T-cell (primary cell): ENCODE measurements around the gene OSBPL10. TPM values are rescaled to one million over a fixed set of nuclear protein-coding genes. Genes with fewer than 3 reads are reported as not detected.

Experiments
- ATAC-seq, 4 experiments: fragments of 200-7000 bp in 3 of 4; fragments of 150-1000 bp in 1 of 4; cut with Tn5 transposase; replicated peaks in 1 of 4; 1 replicate in 3 of 4; 2 replicates in 1 of 4; pipeline ENCODE4 v1.10.0; 2021; ENCODE audit warnings: moderate library complexity in 3 of 4, mild to moderate bottlenecking in 2 of 4, moderate number of reproducible peaks in 1 of 4
- CTCF ChIA-PET, 2 donors: fragments of 300-600 bp; sonication (Branson Sonifier 250); formaldehyde crosslinking; loops; one replicate each; lab custom pipeline; 2022; ENCODE audit warnings: antibody characterized with exemption in 2 of 2; lab: Charles Lee
- POLR2A ChIA-PET, 2 donors: fragments of 300-600 bp; sonication (Branson Sonifier 250); formaldehyde crosslinking; loops; one replicate each; lab custom pipeline; 2022; ENCODE audit warnings: antibody characterized with exemption in 2 of 2; lab: Charles Lee
- DNase-seq, 35 experiments: peaks; one replicate each; pipeline versions ENCODE4 v3.0.0 to v3.0.0-alpha.2; 2013 to 2023
- H3K27ac ChIP-seq: one replicate; pipeline ENCODE4 v1.5.1; 2013; ENCODE audit warnings: low read length
- H3K27me3 ChIP-seq, 2 experiments: replicated peaks in 1 of 2; 1 replicate in 1 of 2; 2 replicates in 1 of 2; pipeline versions ENCODE4 v1.6.1 to v1.7.0; 2013; ENCODE audit warnings: low read length in 1 of 2, mixed read lengths in 1 of 2; ENCODE audit not compliant: control insufficient read depth in 2 of 2, insufficient read depth in 2 of 2; ENCODE audit errors: extremely low read depth in 1 of 2
- H3K36me3 ChIP-seq, 2 donors: 1 replicate in 1 of 2; 2 replicates in 1 of 2; pipeline versions ENCODE4 v1.6.1 to v1.7.0; 2013; ENCODE audit warnings: low read length in 1 of 2; ENCODE audit not compliant: control insufficient read depth in 2 of 2, insufficient read depth in 1 of 2; ENCODE audit errors: extremely low read depth in 1 of 2
- H3K4me1 ChIP-seq, 2 experiments: 1 replicate in 1 of 2; 2 replicates in 1 of 2; pipeline versions ENCODE4 v1.6.1 to v1.7.0; 2013; ENCODE audit warnings: low read length in 2 of 2, mixed read lengths in 1 of 2; ENCODE audit not compliant: insufficient read depth in 2 of 2, control insufficient read depth in 1 of 2; ENCODE audit errors: extremely low read depth in 1 of 2
- H3K4me3 ChIP-seq, 2 donors: 1 replicate in 1 of 2; 2 replicates in 1 of 2; pipeline versions ENCODE4 v1.5.1 to v1.7.0; 2013; ENCODE audit warnings: mild to moderate bottlenecking in 2 of 2, low read length in 1 of 2, moderate library complexity in 1 of 2; ENCODE audit not compliant: control insufficient read depth in 1 of 2; ENCODE audit errors: extremely low read depth in 1 of 2
- H3K9me3 ChIP-seq: 2 replicates; pipeline ENCODE4 v1.7.0; 2013
- H3K27ac Mint-ChIP-seq, 2 donors: one replicate each; pipeline ENCODE4 v1.8.0; 2020 to 2021; ENCODE audit warnings: mild to moderate bottlenecking in 2 of 2, mixed read lengths in 2 of 2
- H3K27me3 Mint-ChIP-seq, 2 donors: one replicate each; pipeline ENCODE4 v1.8.0; 2021 to 2022; ENCODE audit warnings: mixed read lengths in 2 of 2
- H3K36me3 Mint-ChIP-seq: one replicate; pipeline ENCODE4 v1.8.0; 2021; ENCODE audit warnings: mixed read lengths
- H3K4me1 Mint-ChIP-seq, 3 donors: one replicate each; pipeline ENCODE4 v1.8.0; 2020 to 2022; ENCODE audit warnings: mixed read lengths in 3 of 3, mild to moderate bottlenecking in 1 of 3
- H3K4me3 Mint-ChIP-seq, 3 donors: one replicate each; pipeline ENCODE4 v1.8.0; 2020 to 2022; ENCODE audit warnings: mild to moderate bottlenecking in 3 of 3, mixed read lengths in 3 of 3, moderate library complexity in 3 of 3
- H3K9me3 Mint-ChIP-seq, 3 donors: one replicate each; pipeline ENCODE4 v1.8.0; 2020 to 2022; ENCODE audit warnings: mixed read lengths in 3 of 3
- WGBS: methylation state at CpG from one replicate; pipeline ENCODE4 v1.1.5; 2013; ENCODE audit warnings: missing lambda C conversion rate; ENCODE audit not compliant: insufficient coverage; 5-methylcytosine and 5-hydroxymethylcytosine counted together
- total RNA-seq, 35 experiments: library from RNA in 6 of 35; stranded (reverse) in 6 of 35; fragments of 120-200 nt in 1 of 35; gene quantifications; one replicate each; pipeline versions ENCODE4 v1.2.1 to v1.2.4 and lab custom pipeline; 2013 to 2026

Gene OSBPL10
- total RNA-seq, 5 donors from 2014 or later (not counting 1 experiment from before 2014, with no cell fraction given): 0.77 to 10.4 (median 2.1) TPM

GRCh38 chr3:31851278-31851677 lies 129.8 kb downstream of the OSBPL10 start:
- Histone ChIP-seq H3K27ac (no peak overlapping the region), H3K36me3 (no peaks in the 10 kb centered on the region), H3K4me3 (no peak overlapping the region), H3K9me3 (no peaks in the 10 kb centered on the region), H3K4me1 (no peaks in the 10 kb centered on the region), H3K27me3 (no peaks in the 10 kb centered on the region)
- ATAC-seq (no peak), DNase-seq (no peak)
- no peaks in the 10 kb centered on the region for H3K9me3 Mint-ChIP-seq
- no peak overlapping the region for H3K4me3 Mint-ChIP-seq
- no peaks in the 10 kb centered on the region for H3K36me3 Mint-ChIP-seq
- no peaks in the 10 kb centered on the region for H3K4me1 Mint-ChIP-seq
- ChIA-PET POLR2A (no interaction called here), CTCF (no interaction called here)
- H3K27me3 Mint-ChIP-seq: peaks cover 4 to 5% of the 10 kb centered on the region in 2 donors
- H3K27ac Mint-ChIP-seq: no peak overlapping the region
- WGBS: 86% methylated on average over 3 of the region's 10 CpGs

DNA sequence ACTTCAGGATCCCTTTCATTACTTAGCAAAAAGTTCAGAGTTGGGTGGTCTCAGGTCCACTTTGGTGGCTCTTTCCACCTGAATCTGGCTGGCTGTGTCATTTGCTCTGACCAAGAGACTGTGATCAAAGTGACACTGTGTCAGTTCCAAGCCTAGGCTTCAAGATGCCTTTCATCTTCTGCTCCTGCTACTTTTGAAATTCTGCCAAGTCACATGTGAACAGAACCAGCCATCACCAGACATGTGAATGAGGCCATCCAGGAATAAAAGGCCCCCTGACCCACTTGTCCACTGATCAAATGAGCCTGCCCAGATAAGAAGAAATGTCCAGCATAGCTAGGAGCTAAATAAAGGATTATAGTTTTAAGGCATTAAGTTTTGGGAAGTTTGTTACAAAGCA lies 132.2 kb downstream of the OSBPL10 start:
- H3K36me3 ChIP-seq: no peaks in the 10 kb centered on the region
- H3K9me3 ChIP-seq: no peaks in the 10 kb centered on the region
- CTCF ChIA-PET: no interaction called here
- ATAC-seq (no peak), DNase-seq (no peak)
- H3K27me3 ChIP-seq: no peaks in the 10 kb centered on the region
- Mint-ChIP-seq H3K4me1 (no peaks in the 10 kb centered on the region), H3K36me3 (no peaks in the 10 kb centered on the region), H3K4me3 (no peak overlapping the region), H3K27me3 (peaks cover 3 to 4% of the 10 kb centered on the region in 2 donors), H3K27ac (no peak overlapping the region), H3K9me3 (no peaks in the 10 kb centered on the region)
- H3K27ac ChIP-seq: no peak overlapping the region
- H3K4me1 ChIP-seq: no peaks in the 10 kb centered on the region
- POLR2A ChIA-PET: no interaction called here
- no peak overlapping the region for H3K4me3 ChIP-seq

DNA sequence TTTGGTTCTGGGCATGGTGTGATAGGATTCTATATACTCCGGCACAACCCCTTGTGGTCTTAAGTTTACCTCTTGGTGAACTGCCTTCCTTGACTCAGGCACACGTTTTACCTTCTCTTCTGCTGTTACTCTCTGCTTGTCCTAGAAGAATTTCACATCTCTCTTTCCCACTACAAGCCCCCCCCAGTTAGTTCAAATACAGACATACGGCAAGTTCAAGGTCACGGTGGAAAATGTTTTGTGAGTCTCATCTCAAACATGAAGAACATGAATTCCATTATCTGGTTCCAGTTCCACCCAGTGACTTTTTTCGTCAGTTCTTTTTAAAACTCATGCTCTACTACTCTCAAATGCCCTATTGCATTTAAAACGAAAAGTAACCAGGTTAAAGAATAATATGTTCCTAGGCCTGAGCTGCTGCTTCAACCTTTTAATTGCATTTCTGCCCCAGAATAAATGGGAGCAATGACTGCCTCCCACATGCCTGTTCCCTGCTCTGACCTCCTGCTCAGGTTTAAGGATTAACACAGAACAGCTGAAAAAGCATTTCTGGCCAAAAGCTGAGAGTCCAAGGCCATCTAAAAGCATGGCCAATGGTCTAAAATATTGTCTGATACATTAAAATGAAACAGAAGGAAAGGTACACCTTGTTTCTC lies 132.8 kb downstream of the OSBPL10 start:
- H3K27me3 ChIP-seq: no peaks in the 10 kb centered on the region
- H3K4me1 ChIP-seq: no peaks in the 10 kb centered on the region
- H3K4me3 Mint-ChIP-seq: no peak overlapping the region
- H3K27ac Mint-ChIP-seq: no peak overlapping the region
- no peak overlapping the region for H3K4me3 ChIP-seq
- DNase-seq: no peak
- no peaks in the 10 kb centered on the region for H3K36me3 Mint-ChIP-seq
- no peaks in the 10 kb centered on the region for H3K36me3 ChIP-seq
- peaks cover 3 to 4% of the 10 kb centered on the region in 2 donors for H3K27me3 Mint-ChIP-seq
- no peaks in the 10 kb centered on the region for H3K9me3 ChIP-seq
- ATAC-seq: no peak
- 89% methylated on average over 3 of the region's 6 CpGs for WGBS
- no peaks in the 10 kb centered on the region for H3K9me3 Mint-ChIP-seq
- CTCF ChIA-PET: no interaction called here
- POLR2A ChIA-PET: no interaction called here
- H3K27ac ChIP-seq: no peak overlapping the region
- H3K4me1 Mint-ChIP-seq: no peaks in the 10 kb centered on the region

- Histone ChIP-seq H3K4me3 (no peak overlapping the region), H3K36me3 (no peaks in the 10 kb centered on the region), H3K9me3 (no peaks in the 10 kb centered on the region), H3K4me1 (no peaks in the 10 kb centered on the region), H3K27ac (no peak overlapping the region), H3K27me3 (no peaks in the 10 kb centered on the region)
- ATAC-seq (no peak), DNase-seq (no peak)
- Mint-ChIP-seq H3K27me3 (peaks cover 3 to 4% of the 10 kb centered on the region in 2 donors), H3K27ac (no peak overlapping the region), H3K36me3 (no peaks in the 10 kb centered on the region), H3K4me1 (no peaks in the 10 kb centered on the region), H3K4me3 (no peak overlapping the region), H3K9me3 (no peaks in the 10 kb centered on the region)
- 85% methylated on average over 4 of the region's 6 CpGs for WGBS
- CTCF ChIA-PET: no interaction called here
- POLR2A ChIA-PET: no interaction called here
Observed at GRCh38 chr3:31847760-31848159, 133.3 kb downstream of the OSBPL10 start.

DNA sequence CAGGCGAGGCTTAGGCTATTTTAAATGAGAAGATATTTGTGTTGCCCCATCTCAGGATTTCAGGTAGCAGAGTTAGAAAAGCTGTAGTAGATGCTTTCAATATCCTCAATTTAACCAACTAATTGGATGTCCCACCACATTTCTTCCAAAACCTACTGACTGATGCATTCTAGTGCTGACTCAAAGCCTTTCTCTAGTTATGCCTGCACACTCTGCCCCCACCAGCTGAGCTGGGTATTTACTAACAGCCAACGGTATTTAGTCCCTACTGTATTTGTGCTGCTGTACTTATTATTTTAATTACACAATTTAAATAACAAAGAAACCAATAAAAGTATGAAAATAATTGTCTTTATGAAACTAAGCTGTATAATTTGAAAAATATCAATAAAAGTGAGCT lies 139.5 kb downstream of the OSBPL10 start:
- H3K4me3 ChIP-seq: no peak overlapping the region
- H3K4me1 Mint-ChIP-seq: no peaks in the 10 kb centered on the region
- no CpG with 5 or more reads among the region's 2 CpGs for WGBS
- H3K27me3 Mint-ChIP-seq: peaks cover 2 to 4% of the 10 kb centered on the region in 2 donors
- no peaks in the 10 kb centered on the region for H3K9me3 ChIP-seq
- CTCF ChIA-PET: no interaction called here
- H3K36me3 Mint-ChIP-seq: no peaks in the 10 kb centered on the region
- no peak overlapping the region for H3K27ac Mint-ChIP-seq
- no peaks in the 10 kb centered on the region for H3K36me3 ChIP-seq
- H3K27ac ChIP-seq: no peak overlapping the region
- no peak for DNase-seq
- no peak for ATAC-seq
- POLR2A ChIA-PET: no interaction called here
- no peak overlapping the region for H3K4me3 Mint-ChIP-seq
- no peaks in the 10 kb centered on the region for H3K9me3 Mint-ChIP-seq
- no peaks in the 10 kb centered on the region for H3K27me3 ChIP-seq
- H3K4me1 ChIP-seq: no peaks in the 10 kb centered on the region

DNA sequence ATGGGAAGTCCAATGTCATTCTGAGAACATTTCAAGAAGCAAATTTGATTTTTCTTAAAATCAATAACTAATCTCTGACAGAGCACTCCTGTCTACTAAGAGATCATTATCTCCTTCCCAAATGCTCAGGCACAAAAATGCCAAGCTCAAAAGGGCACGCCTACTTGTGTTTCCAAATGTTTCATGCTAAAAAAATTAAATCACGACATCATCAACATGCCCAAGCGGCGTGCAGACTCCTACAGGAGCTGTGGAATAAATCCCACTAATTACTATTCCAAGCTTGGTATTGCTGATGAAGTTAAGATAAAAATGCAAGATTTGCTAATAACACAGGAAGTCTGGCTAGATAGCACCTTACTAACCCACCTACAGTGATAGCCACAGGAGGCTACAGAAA lies 140.8 kb downstream of the OSBPL10 start:
- no peak overlapping the region for H3K4me3 Mint-ChIP-seq
- CTCF ChIA-PET: no interaction called here
- no peaks in the 10 kb centered on the region for H3K9me3 Mint-ChIP-seq
- H3K4me1 Mint-ChIP-seq: no peaks in the 10 kb centered on the region
- no peak overlapping the region for H3K27ac Mint-ChIP-seq
- H3K27ac ChIP-seq: no peak overlapping the region
- DNase-seq (no peak), ATAC-seq (no peak)
- H3K27me3 Mint-ChIP-seq: peaks cover 2 to 5% of the 10 kb centered on the region in 2 donors
- H3K27me3 ChIP-seq: no peaks in the 10 kb centered on the region
- WGBS: 86% methylated on average over 1 of the region's 4 CpGs
- POLR2A ChIA-PET: interaction anchor here in 1 of 2 donors (0.7 kb wide), 1 partner anchor 133 kb away, joined by 3 read pairs; no protein-coding TSS in a partner anchor
- no peaks in the 10 kb centered on the region for H3K36me3 ChIP-seq
- no peak overlapping the region for H3K4me3 ChIP-seq
- no peaks in the 10 kb centered on the region for H3K4me1 ChIP-seq
- H3K36me3 Mint-ChIP-seq: no peaks in the 10 kb centered on the region
- H3K9me3 ChIP-seq: no peaks in the 10 kb centered on the region
